ENCODE results near the gene DOCK11. TPM values are rescaled to one million over a fixed set of nuclear protein-coding genes. Genes with fewer than 3 reads are reported as not detected.

The DOCK11 gene
- polyA plus RNA-seq, 1 donor from 2014 or later, result 37.2 TPM

DNA sequence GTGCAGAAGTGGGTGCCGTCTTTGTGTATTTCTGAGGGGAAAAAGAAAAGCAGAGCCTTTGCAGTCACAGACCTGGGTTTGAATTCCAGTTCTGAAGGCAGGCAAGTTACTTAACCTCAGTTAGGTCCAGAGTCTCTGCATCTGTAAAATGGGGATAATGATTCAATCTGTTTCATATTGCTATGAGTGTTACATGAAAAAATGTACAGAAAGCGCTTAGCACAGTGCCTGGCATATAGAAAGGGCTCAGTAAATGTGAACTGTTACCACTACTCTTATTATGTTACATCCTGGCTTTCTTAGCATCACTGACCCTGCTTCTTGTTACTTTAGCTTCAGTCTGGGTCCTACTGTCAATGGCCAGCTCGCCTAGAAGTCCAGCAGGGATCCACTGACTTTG lies 45.9 kb downstream of the DOCK11 start:
- no peaks in the 10 kb centered on the region for H3K36me3 ChIP-seq (ENCODE audit: insufficient read depth, low read length)
- H3K9me3 ChIP-seq (ENCODE audit: low read length), result no peaks in the 10 kb centered on the region
- H2AFZ ChIP-seq (ENCODE audit: low read depth, low read length), result no peak overlapping the region
- no peaks in the 10 kb centered on the region for H3K9me2 ChIP-seq (ENCODE audit: insufficient read depth, low read length)
- no peaks in the 10 kb centered on the region for H3K27me3 ChIP-seq (ENCODE audit: insufficient read depth, low read depth, low read length)
- H3K4me2 ChIP-seq (ENCODE audit: low read length), result no peak overlapping the region
- no peaks in the 10 kb centered on the region for H3F3A ChIP-seq (ENCODE audit: insufficient read depth, low read length, poor library complexity, severe bottlenecking)
- H3K27ac ChIP-seq (ENCODE audit: low read length), result no peak overlapping the region
- TF ChIP-seq RAD21 (conservative IDR thresholded peaks at IDR 0.05) (no peak), EP300 (conservative IDR thresholded peaks at IDR 0.05; ENCODE audit: poor library complexity, severe bottlenecking) (no peak), EZH2 (IDR thresholded peaks at IDR 0.05; ENCODE audit: borderline replicate concordance, insufficient read depth, low read length, poor library complexity, severe bottlenecking) (no peak), SMC3 (conservative IDR thresholded peaks at IDR 0.05; ENCODE audit: poor library complexity) (no peak), MXI1 (conservative IDR thresholded peaks at IDR 0.05; ENCODE audit: poor library complexity, severe bottlenecking) (no peak), TAF1 (IDR thresholded peaks at IDR 0.05; ENCODE audit: low read depth) (no peak), POLR2AphosphoS5 (IDR thresholded peaks at IDR 0.05) (no peak)
- TF ChIP-seq, protein P1, sequence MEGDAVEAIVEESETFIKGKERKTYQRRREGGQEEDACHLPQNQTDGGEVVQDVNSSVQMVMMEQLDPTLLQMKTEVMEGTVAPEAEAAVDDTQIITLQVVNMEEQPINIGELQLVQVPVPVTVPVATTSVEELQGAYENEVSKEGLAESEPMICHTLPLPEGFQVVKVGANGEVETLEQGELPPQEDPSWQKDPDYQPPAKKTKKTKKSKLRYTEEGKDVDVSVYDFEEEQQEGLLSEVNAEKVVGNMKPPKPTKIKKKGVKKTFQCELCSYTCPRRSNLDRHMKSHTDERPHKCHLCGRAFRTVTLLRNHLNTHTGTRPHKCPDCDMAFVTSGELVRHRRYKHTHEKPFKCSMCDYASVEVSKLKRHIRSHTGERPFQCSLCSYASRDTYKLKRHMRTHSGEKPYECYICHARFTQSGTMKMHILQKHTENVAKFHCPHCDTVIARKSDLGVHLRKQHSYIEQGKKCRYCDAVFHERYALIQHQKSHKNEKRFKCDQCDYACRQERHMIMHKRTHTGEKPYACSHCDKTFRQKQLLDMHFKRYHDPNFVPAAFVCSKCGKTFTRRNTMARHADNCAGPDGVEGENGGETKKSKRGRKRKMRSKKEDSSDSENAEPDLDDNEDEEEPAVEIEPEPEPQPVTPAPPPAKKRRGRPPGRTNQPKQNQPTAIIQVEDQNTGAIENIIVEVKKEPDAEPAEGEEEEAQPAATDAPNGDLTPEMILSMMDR (IDR thresholded peaks at IDR 0.05; ENCODE audit: poor library complexity, severe bottlenecking), result no peak
- TF ChIP-seq, protein P2, sequence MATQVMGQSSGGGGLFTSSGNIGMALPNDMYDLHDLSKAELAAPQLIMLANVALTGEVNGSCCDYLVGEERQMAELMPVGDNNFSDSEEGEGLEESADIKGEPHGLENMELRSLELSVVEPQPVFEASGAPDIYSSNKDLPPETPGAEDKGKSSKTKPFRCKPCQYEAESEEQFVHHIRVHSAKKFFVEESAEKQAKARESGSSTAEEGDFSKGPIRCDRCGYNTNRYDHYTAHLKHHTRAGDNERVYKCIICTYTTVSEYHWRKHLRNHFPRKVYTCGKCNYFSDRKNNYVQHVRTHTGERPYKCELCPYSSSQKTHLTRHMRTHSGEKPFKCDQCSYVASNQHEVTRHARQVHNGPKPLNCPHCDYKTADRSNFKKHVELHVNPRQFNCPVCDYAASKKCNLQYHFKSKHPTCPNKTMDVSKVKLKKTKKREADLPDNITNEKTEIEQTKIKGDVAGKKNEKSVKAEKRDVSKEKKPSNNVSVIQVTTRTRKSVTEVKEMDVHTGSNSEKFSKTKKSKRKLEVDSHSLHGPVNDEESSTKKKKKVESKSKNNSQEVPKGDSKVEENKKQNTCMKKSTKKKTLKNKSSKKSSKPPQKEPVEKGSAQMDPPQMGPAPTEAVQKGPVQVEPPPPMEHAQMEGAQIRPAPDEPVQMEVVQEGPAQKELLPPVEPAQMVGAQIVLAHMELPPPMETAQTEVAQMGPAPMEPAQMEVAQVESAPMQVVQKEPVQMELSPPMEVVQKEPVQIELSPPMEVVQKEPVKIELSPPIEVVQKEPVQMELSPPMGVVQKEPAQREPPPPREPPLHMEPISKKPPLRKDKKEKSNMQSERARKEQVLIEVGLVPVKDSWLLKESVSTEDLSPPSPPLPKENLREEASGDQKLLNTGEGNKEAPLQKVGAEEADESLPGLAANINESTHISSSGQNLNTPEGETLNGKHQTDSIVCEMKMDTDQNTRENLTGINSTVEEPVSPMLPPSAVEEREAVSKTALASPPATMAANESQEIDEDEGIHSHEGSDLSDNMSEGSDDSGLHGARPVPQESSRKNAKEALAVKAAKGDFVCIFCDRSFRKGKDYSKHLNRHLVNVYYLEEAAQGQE (IDR thresholded peaks at IDR 0.05; ENCODE audit: borderline replicate concordance), result no peak
- H3K9ac ChIP-seq (ENCODE audit: low read length), result no peak overlapping the region
- H3K4me3 ChIP-seq (ENCODE audit: low read length), result no peak overlapping the region
- H4K20me1 ChIP-seq (ENCODE audit: insufficient read depth), result no peaks in the 10 kb centered on the region
- H3K79me2 ChIP-seq (replicated peaks; ENCODE audit: insufficient read depth, low read length), result no peaks in the 10 kb centered on the region

GRCh38 chrX:118545510-118545909 lies 49.9 kb downstream of the DOCK11 start:
- Histone ChIP-seq H3K36me3 (ENCODE audit: insufficient read depth, low read length) (no peaks in the 10 kb centered on the region), H4K20me1 (ENCODE audit: insufficient read depth) (no peaks in the 10 kb centered on the region), H3K27me3 (ENCODE audit: insufficient read depth, low read depth, low read length) (no peaks in the 10 kb centered on the region), H3K79me2 (replicated peaks; ENCODE audit: insufficient read depth, low read length) (no peaks in the 10 kb centered on the region), H3K9me3 (ENCODE audit: low read length) (no peaks in the 10 kb centered on the region), H2AFZ (ENCODE audit: low read depth, low read length) (no peak overlapping the region), H3K9me2 (ENCODE audit: insufficient read depth, low read length) (no peaks in the 10 kb centered on the region), H3K4me2 (ENCODE audit: low read length) (no peak overlapping the region), H3K4me3 (ENCODE audit: low read length) (no peak overlapping the region), H3F3A (ENCODE audit: insufficient read depth, low read length, poor library complexity, severe bottlenecking) (no peaks in the 10 kb centered on the region), H3K27ac (ENCODE audit: low read length) (no peak overlapping the region), H3K9ac (ENCODE audit: low read length) (no peak overlapping the region)
- TF ChIP-seq, protein P1 (IDR thresholded peaks at IDR 0.05; ENCODE audit: poor library complexity, severe bottlenecking), result no peak
- TF ChIP-seq EZH2 (IDR thresholded peaks at IDR 0.05; ENCODE audit: borderline replicate concordance, insufficient read depth, low read length, poor library complexity, severe bottlenecking), result no peak
- no peak for TF ChIP-seq SMC3 (conservative IDR thresholded peaks at IDR 0.05; ENCODE audit: poor library complexity)
- no peak for TF ChIP-seq TAF1 (IDR thresholded peaks at IDR 0.05; ENCODE audit: low read depth)
- TF ChIP-seq POLR2AphosphoS5 (IDR thresholded peaks at IDR 0.05), result no peak

All from neural cell (in vitro differentiated cells).